KBM-7 (cell line): ENCODE results near the gene GBP3.
A peak's percentile ranks its signal among the peaks of the same experiment; 100 is the strongest.
"Not testable (repeated sequence)": the region's sequence is repeated elsewhere in the genome, so short reads cannot be mapped to it uniquely, and the experiment has no call there.

Experiments used
- DNase-seq: peaks from one replicate; pipeline ENCODE4 v3.0.0-alpha.2; 2015
- in situ Hi-C: fragments of 300-500 bp; cut with MboI; formaldehyde crosslinking; loops from 2 replicates; pipeline ENCODE4 v1.14.3; 2020; ENCODE audit warnings: low sequenced_read_pairs, low pct_unique_long_range_greater_than_20kb, mixed read lengths

The GBP3 gene

GRCh38 chr1:89042491-89042890 lies 19.8 kb upstream of the GBP3 start:
- no peak for DNase-seq
- in situ Hi-C loops, result no loop called here

GRCh38 chr1:89041721-89042120 lies 19.1 kb upstream of the GBP3 start:
- no peak for DNase-seq
- in situ Hi-C loops, result no loop called here

- no peak for DNase-seq
- in situ Hi-C loops, result no loop called here
These were observed 18.5 kb upstream of the GBP3 start for GRCh38 chr1:89041119-89041641.

GRCh38 chr1:89040315-89040626 lies 17.6 kb upstream of the GBP3 start:
- in situ Hi-C loops, result no loop called here

GRCh38 chr1:89037186-89037585 lies 14.5 kb upstream of the GBP3 start:
- DNase-seq, result no peak
- in situ Hi-C loops, result no loop called here

More at GRCh38 chr1:89040315-89040626, 17.6 kb upstream of the GBP3 start:
- DNase-seq, result no peak

GRCh38 chr1:89035080-89035479 lies 12.4 kb upstream of the GBP3 start:
- no peak for DNase-seq
- in situ Hi-C loops, result no loop called here

- in situ Hi-C loops, DNase-seq: not testable (repeated sequence)
These were observed 11.3 kb upstream of the GBP3 start for GRCh38 chr1:89034004-89034403.

GRCh38 chr1:89029051-89029450 lies 6.4 kb upstream of the GBP3 start:
- in situ Hi-C loops, DNase-seq: not testable (repeated sequence)

GRCh38 chr1:89025928-89026327 lies 3.3 kb upstream of the GBP3 start:
- in situ Hi-C loops, result no loop called here
- no peak for DNase-seq

- no peak for DNase-seq
- in situ Hi-C loops, result loop anchor here (25.0 kb wide), 2 partner anchors 339 to 589 kb away; partner anchors contain the start of gene GBP6
These were observed 360 bp upstream of the GBP3 start for GRCh38 chr1:89023026-89023425.

- in situ Hi-C loops, result loop anchor here (25.0 kb wide), 2 partner anchors 344 to 594 kb away; partner anchors contain the start of gene GBP6
- DNase-seq, result not testable (repeated sequence)
These were observed 4.3 kb downstream of the GBP3 start for GRCh38 chr1:89018318-89018717.

- in situ Hi-C loops, result loop anchor here (25.0 kb wide), 2 partner anchors 354 to 604 kb away; partner anchors contain the start of gene GBP6
- no peak for DNase-seq
These were observed 14.2 kb downstream of the GBP3 start for GRCh38 chr1:89008511-89008910.

- DNase-seq, result no peak
- in situ Hi-C loops, result loop anchor here (25.0 kb wide), 2 partner anchors 357 to 607 kb away; partner anchors contain the start of gene GBP6
These were observed 17.1 kb downstream of the GBP3 start for GRCh38 chr1:89005286-89006151.

- not testable (repeated sequence) for DNase-seq
- in situ Hi-C loops, result loop anchor here (25.0 kb wide), 2 partner anchors 360 to 610 kb away; partner anchors contain the start of gene GBP6
These were observed 20.5 kb downstream of the GBP3 start for GRCh38 chr1:89002176-89002575.

GRCh38 chr1:89001510-89001909 lies 21.2 kb downstream of the GBP3 start:
- in situ Hi-C loops, result loop anchor here (25.0 kb wide), 2 partner anchors 361 to 611 kb away; partner anchors contain the start of gene GBP6

GRCh38 chr1:88998716-88999115 lies 23.9 kb downstream of the GBP3 start:
- in situ Hi-C loops, result no loop called here
- DNase-seq, result peak; percentile 90

More at GRCh38 chr1:89001510-89001909, 21.2 kb downstream of the GBP3 start:
- no peak for DNase-seq

- DNase-seq, result no peak
- in situ Hi-C loops, result no loop called here
These were observed 32.2 kb downstream of the GBP3 start for GRCh38 chr1:88990426-88990825.

- in situ Hi-C loops, result no loop called here
- no peak for DNase-seq
These were observed 37.0 kb downstream of the GBP3 start for GRCh38 chr1:88985692-88986091.

GRCh38 chr1:88985032-88985431 lies 37.6 kb downstream of the GBP3 start:
- no peak for DNase-seq
- in situ Hi-C loops, result no loop called here

- in situ Hi-C loops, result no loop called here
- DNase-seq, result no peak
These were observed 38.1 kb downstream of the GBP3 start for GRCh38 chr1:88984569-88984968.
